ENCODE measurements around the gene ATP13A3. TPM values are rescaled to one million over a fixed set of nuclear protein-coding genes. Genes with fewer than 3 reads are reported as not detected.

The ATP13A3 gene
- polyA plus RNA-seq, 10 donors: 20.6 to 35.8 (median 28.6) TPM

DNA sequence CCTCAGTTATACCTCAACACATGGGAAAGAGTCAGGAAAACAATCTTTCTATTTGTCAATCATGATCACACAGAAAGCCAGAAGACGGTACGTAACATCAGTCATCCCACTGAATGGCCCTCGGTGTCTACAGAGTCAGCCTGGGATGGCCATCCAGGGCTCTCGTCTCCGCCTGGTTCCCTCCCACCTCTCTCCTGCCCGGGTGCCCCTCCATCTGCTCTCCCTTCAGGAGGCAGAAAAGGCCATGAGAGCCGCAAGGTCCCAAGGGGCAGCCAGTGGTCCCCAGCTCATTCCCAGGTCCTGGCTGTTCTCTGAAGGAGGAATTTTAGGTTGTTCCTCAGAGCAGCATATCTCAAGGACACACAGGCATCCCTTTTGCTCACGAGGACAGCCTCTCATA lies 112.9 kb downstream of the ATP13A3 start:
- DNase-seq: no peak

DNA sequence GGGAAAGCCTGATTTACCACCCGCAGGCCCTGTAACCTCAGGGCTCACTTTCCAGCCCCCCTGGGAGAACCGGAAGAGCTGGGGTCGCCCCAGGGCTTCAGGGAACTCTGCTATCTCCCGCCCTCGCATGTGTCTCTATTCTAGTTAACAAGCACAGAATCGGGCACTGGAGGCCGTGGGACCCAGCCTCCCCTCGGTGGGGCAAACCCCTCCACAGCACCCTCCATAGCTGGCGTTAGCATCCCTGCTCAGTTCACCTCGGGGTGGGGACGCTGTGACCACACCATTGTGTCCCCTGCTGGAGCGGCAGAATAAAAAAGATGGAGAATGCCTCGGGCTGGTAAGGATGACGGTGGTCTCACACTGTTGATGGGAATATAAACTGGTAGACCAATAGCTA lies 113.8 kb downstream of the ATP13A3 start:
- DNase-seq: no peak

DNA sequence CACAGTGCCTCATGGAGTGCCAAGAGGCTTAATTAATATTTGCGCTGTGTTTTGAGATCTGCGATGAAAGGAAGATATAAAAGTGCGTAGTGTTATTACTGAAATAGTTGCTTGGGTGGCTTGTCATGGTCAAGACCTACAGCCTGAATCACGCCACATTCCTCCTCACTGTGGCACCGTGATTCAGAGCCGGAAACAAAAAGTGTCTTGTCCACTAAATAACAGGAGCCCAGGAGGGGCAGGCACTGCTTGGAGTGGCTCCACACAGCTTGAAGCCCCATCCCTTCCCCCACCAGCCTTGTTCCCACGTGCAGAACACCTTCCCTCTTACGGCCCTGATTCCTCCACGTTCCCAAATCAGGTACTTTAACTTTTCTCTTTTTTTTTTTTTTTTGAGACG lies 116.0 kb downstream of the ATP13A3 start:
- no peak for DNase-seq

DNA sequence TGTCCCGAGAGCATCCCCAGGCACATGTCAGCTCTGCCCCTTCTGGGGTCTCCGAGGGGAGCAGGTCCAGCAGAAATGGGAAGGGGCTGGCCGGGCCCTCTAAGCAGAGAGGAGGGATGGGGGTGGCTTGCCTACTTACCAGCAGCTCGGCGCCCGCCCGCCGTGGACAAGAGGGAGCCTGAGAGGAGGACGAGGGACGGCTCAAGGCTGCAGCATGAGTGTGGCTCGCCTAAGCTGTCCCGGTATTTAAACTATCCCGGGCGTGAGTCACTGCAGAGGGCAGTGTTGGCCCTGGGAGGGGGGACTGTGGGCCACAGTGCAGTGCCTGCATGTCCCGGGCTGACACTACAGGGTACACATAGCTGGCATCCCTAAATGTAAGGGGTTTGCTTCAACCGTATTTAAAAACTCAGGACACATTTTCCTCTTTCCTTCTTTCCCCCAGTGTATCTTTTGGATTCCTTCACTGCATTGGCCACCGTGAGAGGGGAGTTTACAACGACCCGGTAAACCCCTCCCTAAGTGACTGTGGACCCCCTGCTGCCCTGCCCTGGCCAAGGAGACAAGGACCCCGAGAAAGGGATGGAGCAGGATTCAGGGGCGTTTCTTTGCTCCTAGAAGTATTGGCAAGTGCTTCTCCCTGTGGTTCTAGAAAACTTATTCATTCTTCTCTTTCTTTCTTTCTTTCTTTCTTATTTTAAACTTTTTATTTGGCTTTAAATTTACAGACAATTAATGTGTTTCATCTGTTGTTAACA lies 117.1 kb downstream of the ATP13A3 start, which contains the start of gene LRRC15:
LRRC15 (minus strand) TSS at position 222 of the 758 bp plus-strand sequence. CDS start 8,700 bp downstream, outside the sequence.
- peak in 1 of 3 donors; percentile 44 for DNase-seq

DNA sequence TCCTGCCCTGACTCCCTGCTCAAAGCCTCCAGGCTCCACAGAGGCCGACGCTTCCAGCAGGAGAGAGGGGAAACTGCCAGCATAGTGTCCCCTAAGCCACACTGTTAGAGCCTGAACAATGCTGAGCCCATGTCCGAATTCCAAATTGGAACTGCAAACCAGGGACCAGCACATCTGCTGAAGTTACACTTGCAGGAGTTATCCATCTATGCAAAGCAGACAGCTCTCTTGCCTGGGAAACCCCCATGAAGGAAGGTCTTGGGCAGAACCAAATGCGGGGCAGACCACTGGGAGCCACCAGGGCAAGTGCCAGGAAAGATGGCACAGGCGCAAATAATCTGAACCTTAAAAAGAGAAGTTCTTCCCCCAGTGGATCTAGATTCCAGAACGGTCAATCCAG lies 117.9 kb downstream of the ATP13A3 start:
- DNase-seq: no peak

DNA sequence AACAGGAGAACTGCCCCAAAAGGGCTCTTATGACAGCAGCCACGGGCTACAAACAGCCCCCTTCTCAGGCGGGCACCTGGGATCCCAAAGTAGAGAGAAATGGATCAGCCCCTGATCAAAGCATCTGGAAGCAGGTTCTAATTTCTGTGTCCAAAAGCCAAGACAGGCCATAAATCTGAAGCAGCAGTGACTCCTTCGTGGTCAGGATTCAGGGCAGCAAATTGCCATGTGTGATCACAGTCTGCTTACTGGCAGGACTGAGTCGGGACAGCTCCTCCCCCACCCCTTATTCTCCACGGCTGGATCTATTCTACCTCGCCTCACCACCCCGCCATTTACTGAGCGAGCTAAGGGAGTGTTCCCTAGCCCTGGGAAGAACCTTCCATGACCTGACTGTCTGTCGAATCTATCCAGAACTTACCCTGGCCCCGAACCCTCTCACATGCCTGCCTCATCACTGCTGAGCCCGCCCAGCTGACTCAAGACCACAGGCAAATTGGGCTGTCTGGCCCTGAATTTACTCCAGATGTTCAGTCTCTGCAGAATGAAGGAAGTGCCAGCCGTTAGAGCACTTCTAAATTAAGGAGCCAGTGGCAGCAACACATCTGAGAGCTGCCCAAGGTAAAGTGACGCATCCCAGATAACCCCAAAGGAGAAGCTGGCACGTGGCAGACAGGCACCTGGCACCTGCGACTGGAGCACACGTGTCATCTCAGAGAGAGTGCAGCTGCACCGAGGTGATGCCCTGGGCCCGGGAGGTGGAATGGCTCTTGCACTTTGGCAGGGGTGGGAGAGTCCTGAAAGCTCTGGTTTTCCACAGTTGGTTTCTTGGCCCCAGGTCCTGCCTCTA lies 118.6 kb downstream of the ATP13A3 start:
- peak; percentile 30 to 48 (median 43) for DNase-seq

DNA sequence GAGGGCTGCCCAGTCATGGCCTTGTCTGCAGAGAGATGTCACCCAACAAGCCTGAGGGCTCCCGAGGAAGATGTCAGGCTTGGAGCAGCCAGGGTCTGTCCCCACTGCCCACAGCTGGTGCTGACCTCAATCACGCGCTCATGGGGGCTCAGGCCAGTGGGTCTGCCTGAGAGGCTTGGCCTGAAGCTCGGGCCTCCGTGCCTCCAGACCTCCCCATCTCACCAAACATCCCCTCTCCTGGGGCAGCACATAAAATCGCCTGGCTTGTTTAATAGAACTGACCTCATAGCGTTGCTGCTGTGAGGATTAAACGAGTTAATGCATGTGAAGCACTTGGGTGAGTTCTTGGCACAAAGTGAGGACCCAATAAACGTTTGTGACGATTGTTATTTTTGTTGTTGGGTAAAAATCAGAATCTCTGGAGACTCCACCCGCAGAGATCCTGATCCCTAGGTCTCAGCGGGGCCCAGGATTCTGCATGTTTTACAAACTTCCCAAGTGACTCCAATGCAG lies 120.8 kb downstream of the ATP13A3 start:
- DNase-seq: no peak

DNA sequence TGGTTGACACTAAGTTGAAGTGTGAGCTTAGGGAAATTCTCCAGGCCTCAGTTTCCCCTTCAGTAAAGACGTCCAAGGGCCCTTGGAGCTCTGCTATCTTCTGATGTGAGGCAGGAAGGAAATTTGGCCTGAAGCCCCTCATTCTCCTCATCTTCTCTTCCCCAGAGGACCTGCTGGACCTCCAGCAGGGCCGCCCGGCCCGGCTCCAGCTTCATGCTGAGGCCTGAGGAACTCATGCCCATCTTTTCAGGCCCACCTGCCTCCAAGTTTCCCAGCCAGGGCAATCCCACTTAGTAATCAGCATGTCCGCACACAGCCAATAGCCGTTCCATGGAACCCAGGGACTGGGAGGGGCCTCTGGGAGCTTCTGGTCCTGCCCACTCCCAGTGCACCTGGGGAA lies 121.3 kb downstream of the ATP13A3 start:
- no peak for DNase-seq

DNA sequence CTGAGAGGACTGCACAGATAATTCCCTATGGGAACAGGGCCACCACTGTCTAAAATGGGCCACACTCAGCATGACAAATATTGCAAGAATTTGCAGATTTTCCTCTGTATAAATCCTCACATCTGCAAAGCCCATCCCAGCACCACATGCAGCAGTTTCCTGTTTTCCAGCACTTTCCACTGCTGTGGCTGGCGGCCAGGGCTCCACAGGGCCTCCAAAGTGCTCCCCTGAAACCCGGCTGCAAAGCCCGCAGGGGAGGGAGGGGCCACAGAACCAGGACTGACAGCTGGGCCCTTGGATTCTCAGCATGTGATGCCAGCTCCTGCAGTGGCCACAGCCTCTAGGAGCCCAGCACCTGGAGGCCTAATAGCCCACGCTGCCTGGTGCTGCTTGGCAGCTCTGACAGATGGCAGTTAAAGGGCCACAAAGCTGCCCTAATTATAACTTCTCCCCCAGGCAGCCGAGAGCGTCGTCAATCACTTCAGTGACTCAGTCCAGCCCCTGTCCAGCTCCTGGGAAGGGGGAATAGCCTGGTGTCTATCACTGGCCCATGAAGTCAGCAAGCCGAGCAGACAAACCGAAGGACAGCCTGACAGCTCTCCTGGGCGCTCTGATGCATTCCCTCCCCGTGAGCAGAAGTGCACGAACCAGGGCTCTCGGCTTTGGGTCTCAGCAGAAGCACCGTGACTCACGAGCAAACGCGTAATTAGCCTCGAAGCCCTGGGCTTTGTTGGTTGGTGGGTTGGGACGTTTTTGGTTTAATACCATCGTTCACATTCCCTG lies 122.0 kb downstream of the ATP13A3 start:
- DNase-seq: peak; percentile 60 to 91 (median 89)

DNA sequence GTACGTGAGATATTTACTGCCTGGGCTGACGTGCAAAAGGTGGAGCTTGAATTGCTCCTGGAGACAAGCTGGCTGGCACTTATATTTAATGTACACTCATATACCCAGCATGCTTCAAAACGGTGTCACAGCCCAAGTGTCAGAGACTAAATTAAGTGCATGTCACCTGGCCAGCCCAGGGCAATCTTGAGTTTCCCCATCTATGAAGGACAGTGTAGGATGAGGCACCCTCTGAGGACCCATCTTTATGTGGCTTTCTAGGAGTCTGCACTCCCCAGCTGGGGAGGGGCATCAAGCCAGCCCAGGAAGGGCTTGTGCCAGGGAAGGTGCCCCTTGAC lies 122.5 kb downstream of the ATP13A3 start:
- no peak for DNase-seq

DNA sequence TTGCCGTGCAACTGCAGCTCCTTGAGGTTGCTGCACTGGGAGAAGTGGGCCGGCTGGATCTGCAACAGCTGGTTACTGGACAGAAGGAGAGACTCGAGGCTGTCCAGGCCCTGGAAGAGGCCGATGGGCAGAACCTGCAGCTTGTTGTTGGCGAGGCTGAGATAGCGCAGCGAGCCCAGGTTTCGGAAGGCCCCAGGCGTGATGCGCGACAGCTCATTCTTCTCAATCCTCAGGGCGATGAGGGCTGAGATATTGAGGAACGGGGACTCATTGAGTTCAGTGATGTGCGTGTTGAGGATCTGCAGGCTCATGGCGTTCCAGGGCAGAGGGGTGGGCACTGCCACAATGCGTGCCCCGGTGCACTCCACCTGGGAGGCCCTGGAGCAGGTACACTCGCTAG lies 126.2 kb downstream of the ATP13A3 start:
- no peak for DNase-seq

DNA sequence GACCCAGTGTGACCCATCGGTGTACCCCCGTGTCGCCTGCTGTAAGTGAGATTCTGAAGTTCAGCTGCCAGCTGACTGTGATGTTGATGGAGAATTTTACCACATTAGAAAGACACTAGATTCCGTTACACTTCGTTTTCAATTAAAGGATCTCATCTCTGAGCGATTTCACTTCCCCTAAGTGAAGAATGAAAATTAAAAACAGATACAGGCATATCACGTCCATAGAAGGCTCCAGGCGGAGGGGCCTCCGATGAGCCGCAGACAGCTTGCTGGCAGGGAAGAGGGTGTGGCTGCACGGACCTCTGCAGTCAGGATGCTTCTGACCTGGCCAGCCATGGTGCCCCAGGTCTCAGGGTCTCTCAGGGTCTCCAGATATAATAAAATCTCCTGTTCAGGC lies 129.1 kb downstream of the ATP13A3 start:
- no peak for DNase-seq

DNA sequence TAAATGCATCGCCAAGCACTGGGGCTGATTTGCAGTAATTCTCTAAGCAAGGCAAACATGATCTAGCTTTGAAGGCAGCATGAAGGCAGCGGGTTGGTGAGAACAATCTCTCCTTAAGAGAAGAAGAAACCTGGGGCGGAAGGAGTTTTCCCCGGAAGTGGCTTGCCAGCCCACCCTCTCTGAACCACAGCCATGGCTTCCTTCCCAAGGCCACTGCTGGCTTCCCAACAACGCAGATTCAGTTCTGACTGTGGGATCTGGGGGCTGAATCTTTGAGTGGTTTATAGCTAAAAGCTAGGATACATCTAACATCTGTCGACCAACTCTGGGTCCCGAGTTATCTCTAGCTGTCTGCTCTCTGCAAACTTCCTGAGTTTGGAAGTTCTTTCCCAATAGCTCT lies 131.4 kb downstream of the ATP13A3 start:
- DNase-seq: no peak

DNA sequence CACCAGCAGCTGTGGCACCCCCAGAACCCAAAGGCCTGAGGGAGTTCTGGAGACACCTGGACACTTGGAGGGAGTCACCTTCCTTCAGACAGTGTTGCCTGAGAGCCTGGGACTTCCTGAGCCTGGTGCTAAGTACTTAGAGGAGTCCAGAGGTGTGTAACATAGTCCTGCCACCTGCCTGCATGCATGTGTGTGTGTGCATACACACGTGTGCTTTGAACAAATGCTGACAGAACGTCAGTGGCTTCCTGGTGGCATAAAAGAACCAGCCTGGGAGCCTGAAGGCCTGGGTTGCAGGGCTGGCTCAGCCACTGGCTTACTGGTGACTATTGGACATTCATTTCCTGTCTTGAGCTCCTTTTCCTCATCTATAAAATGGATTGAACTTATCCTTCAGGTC lies 132.5 kb downstream of the ATP13A3 start:
- no peak for DNase-seq

Other genes with a start within 250 kb of the ATP13A3 start
- gene CPN2, start 135.7 kb downstream of the ATP13A3 start, polyA plus RNA-seq (ENCODE audit: insufficient read length in 10 of 10): under 1 TPM in 5 of 10 donors, not detected in 5; 0.07 to 0.16 (median 0.09) TPM
- gene LRRC15, start 117.3 kb downstream of the ATP13A3 start, polyA plus RNA-seq (ENCODE audit: insufficient read length in 10 of 10): 1 to 10 TPM in 5 of 10 donors, under 1 TPM in 5; 0.03 to 1.7 (median 0.75) TPM
- under 1 TPM; 0.16 to 0.57 (median 0.25) TPM for gene GP5, start 87.7 kb downstream of the ATP13A3 start, polyA plus RNA-seq (ENCODE audit: insufficient read length in 10 of 10)
- 10 to 100 TPM; 16.4 to 32.4 (median 21.4) TPM for gene TMEM44, start 146.4 kb upstream of the ATP13A3 start, polyA plus RNA-seq (ENCODE audit: insufficient read length in 10 of 10)
- gene LSG1, start 185.2 kb upstream of the ATP13A3 start, polyA plus RNA-seq (ENCODE audit: insufficient read length in 10 of 10): 10 to 100 TPM; 19.7 to 35.1 (median 24.8) TPM
- gene FAM43A, start 198.9 kb upstream of the ATP13A3 start, polyA plus RNA-seq (ENCODE audit: insufficient read length in 10 of 10): 10 to 100 TPM; 11.9 to 22.9 (median 19.4) TPM

Measured in muscle of back (tissue), 11 donors.